Loucy (cell line): ENCODE data around the gene LCP1.

Source experiments
- EZH2phosphoT487 ChIP-seq: fragments of 200-600 bp; IDR thresholded peaks from 2 replicates; pipeline ENCODE4 v1.6.1; 2018; ENCODE audit warnings: antibody characterized with exemption, mild to moderate bottlenecking, moderate library complexity, borderline replicate concordance
- TF ChIP-seq, protein P1 (sequence below): fragments of 200-600 bp; sonication (generic); conservative IDR thresholded peaks from 2 replicates; pipeline ENCODE4 v1.5.1; 2014; ENCODE audit warnings: mild to moderate bottlenecking, antibody characterized with exemption, low read length

GRCh38 chr13:46094478-46094877, 87.5 kb downstream of the LCP1 start:
- TF ChIP-seq, protein P1, sequence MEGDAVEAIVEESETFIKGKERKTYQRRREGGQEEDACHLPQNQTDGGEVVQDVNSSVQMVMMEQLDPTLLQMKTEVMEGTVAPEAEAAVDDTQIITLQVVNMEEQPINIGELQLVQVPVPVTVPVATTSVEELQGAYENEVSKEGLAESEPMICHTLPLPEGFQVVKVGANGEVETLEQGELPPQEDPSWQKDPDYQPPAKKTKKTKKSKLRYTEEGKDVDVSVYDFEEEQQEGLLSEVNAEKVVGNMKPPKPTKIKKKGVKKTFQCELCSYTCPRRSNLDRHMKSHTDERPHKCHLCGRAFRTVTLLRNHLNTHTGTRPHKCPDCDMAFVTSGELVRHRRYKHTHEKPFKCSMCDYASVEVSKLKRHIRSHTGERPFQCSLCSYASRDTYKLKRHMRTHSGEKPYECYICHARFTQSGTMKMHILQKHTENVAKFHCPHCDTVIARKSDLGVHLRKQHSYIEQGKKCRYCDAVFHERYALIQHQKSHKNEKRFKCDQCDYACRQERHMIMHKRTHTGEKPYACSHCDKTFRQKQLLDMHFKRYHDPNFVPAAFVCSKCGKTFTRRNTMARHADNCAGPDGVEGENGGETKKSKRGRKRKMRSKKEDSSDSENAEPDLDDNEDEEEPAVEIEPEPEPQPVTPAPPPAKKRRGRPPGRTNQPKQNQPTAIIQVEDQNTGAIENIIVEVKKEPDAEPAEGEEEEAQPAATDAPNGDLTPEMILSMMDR = no peak
- no peak for TF ChIP-seq EZH2phosphoT487
